Chondrocyte (in vitro differentiated cells): ENCODE data around the gene SDCBP2. TPM values are rescaled to one million over a fixed set of nuclear protein-coding genes. Genes with fewer than 3 reads are reported as not detected.
A peak's percentile ranks its signal among the peaks of the same experiment; 100 is the strongest.

Experiments used
- DNase-seq: peaks from one replicate; pipeline ENCODE4 v3.0.0; 2021; ENCODE audit warnings: mixed read lengths, low spot score
- H3K27ac Mint-ChIP-seq: one replicate; pipeline ENCODE4 v1.8.0; 2021; ENCODE audit warnings: mild to moderate bottlenecking, moderate library complexity, mixed read lengths; ENCODE audit not compliant: unreplicated experiment
- H3K27me3 Mint-ChIP-seq: 2 replicates; pipeline ENCODE4 v1.8.0; 2021; ENCODE audit warnings: low read depth, mixed read lengths
- H3K36me3 Mint-ChIP-seq: 2 replicates; pipeline ENCODE4 v1.8.0; 2021; ENCODE audit warnings: low read depth, mixed read lengths
- H3K4me1 Mint-ChIP-seq: 2 replicates; pipeline ENCODE4 v1.8.0; 2021; ENCODE audit warnings: low read depth, mild to moderate bottlenecking, mixed read lengths
- H3K4me3 Mint-ChIP-seq: one replicate; pipeline ENCODE4 v1.8.0; 2021; ENCODE audit warnings: mild to moderate bottlenecking, moderate library complexity, mixed read lengths; ENCODE audit not compliant: unreplicated experiment
- H3K9me3 Mint-ChIP-seq: 2 replicates; pipeline ENCODE4 v1.8.0; 2021; ENCODE audit warnings: low read depth, mixed read lengths
- total RNA-seq: library from RNA; stranded (reverse); gene quantifications from 3 replicates; pipeline ENCODE4 v1.2.1, GENCODE V29; 2021
- TF ChIP-seq, protein P1 (sequence below): fragments of 200-600 bp; sonication (generic); IDR thresholded peaks from 2 replicates; pipeline ENCODE4 v1.5.0; 2021; ENCODE audit warnings: antibody characterized with exemption, mild to moderate bottlenecking, moderate library complexity

SDCBP2 gene
- total RNA-seq, 1 donor from 2014 or later: 2.3 TPM

DNA sequence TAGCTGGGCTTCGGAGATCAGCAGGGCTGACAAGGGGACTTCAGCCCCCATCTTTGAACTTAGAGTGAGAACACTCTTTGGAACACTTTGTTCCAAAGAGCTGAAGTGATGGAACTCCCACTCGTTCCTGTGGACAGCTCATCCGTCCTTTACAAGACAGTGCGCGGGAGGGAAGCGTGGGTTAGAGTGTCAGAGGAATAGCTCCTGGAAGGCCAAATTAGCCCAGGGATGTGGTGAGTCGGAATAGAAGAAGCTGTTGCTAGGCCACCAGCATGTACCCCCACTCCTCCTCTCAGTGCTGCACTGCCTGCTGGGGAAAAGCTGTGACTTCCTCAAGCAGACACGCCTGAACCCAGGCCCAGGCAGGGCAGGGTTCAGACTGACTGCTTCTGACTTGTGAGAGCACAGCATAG is 1.7 kb downstream of the SDCBP2 start:
- H3K27me3 Mint-ChIP-seq: no peaks in the 10 kb centered on the region
- H3K4me3 Mint-ChIP-seq: peak overlapping the region; percentile 40
- peaks cover 16% of the 10 kb centered on the region for H3K4me1 Mint-ChIP-seq
- peak overlapping the region; percentile 87 for H3K27ac Mint-ChIP-seq
- no peaks in the 10 kb centered on the region for H3K9me3 Mint-ChIP-seq
- TF ChIP-seq, protein P1, sequence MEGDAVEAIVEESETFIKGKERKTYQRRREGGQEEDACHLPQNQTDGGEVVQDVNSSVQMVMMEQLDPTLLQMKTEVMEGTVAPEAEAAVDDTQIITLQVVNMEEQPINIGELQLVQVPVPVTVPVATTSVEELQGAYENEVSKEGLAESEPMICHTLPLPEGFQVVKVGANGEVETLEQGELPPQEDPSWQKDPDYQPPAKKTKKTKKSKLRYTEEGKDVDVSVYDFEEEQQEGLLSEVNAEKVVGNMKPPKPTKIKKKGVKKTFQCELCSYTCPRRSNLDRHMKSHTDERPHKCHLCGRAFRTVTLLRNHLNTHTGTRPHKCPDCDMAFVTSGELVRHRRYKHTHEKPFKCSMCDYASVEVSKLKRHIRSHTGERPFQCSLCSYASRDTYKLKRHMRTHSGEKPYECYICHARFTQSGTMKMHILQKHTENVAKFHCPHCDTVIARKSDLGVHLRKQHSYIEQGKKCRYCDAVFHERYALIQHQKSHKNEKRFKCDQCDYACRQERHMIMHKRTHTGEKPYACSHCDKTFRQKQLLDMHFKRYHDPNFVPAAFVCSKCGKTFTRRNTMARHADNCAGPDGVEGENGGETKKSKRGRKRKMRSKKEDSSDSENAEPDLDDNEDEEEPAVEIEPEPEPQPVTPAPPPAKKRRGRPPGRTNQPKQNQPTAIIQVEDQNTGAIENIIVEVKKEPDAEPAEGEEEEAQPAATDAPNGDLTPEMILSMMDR: no peak
- no peaks in the 10 kb centered on the region for H3K36me3 Mint-ChIP-seq
- no peak for DNase-seq

- TF ChIP-seq, protein P1: no peak
- no peaks in the 10 kb centered on the region for H3K9me3 Mint-ChIP-seq
These were observed 2.7 kb downstream of the SDCBP2 start for GRCh38 chr20:1326031-1326930.

DNA sequence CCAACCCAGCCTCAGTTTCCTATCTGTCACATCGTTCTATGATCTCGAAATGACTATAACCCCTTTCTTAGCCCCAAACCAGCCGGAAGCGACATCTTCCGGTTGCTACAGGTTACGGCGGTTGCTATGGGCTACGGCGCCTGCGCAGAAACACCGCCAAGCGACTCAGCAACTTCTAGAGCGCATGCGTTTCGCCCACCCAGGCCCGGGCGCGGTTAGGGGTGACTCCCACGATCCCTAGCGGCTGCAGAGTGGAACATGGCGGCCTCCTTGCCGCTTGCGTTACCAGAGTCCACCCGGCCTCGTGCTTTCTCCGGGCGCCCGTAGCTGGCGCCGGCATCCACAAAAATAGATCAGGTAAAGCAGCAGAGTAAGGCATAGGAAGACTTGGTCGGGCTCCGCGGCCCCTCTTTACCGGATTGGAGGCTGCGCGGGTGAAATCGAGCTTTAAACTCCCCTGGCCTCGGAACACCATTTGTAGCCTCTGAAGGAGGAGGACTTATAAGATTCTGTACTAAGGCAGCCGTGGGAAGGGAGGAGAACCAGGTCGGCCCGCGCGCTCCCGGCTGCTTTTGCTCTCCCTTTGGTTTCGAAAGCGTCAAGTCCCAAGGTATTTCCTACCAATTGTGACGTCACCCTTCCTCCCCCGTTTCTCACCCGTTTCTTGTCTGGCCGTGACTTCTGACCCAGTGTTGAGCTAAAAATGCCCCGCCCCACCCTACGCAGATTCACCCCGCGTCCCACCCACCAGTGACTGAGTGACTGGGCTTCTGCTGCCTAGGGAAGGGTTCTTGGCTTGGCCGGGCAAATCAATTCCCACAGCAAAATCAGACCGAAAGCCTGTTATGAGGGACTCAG is 3.5 kb downstream of the SDCBP2 start:
- no peak for DNase-seq
- TF ChIP-seq, protein P1: peak; percentile 50
- H3K4me3 Mint-ChIP-seq: no peak overlapping the region
- H3K9me3 Mint-ChIP-seq: no peaks in the 10 kb centered on the region
- peaks cover 16% of the 10 kb centered on the region for H3K4me1 Mint-ChIP-seq
- H3K27me3 Mint-ChIP-seq: no peaks in the 10 kb centered on the region
- no peaks in the 10 kb centered on the region for H3K36me3 Mint-ChIP-seq
- no peak overlapping the region for H3K27ac Mint-ChIP-seq

More at GRCh38 chr20:1326031-1326930, 2.7 kb downstream of the SDCBP2 start:
- Mint-ChIP-seq H3K27me3 (no peaks in the 10 kb centered on the region), H3K27ac (peak overlapping the region; percentile 87), H3K4me3 (no peak overlapping the region), H3K36me3 (no peaks in the 10 kb centered on the region), H3K4me1 (peaks cover 16% of the 10 kb centered on the region)
- no peak for DNase-seq

DNA sequence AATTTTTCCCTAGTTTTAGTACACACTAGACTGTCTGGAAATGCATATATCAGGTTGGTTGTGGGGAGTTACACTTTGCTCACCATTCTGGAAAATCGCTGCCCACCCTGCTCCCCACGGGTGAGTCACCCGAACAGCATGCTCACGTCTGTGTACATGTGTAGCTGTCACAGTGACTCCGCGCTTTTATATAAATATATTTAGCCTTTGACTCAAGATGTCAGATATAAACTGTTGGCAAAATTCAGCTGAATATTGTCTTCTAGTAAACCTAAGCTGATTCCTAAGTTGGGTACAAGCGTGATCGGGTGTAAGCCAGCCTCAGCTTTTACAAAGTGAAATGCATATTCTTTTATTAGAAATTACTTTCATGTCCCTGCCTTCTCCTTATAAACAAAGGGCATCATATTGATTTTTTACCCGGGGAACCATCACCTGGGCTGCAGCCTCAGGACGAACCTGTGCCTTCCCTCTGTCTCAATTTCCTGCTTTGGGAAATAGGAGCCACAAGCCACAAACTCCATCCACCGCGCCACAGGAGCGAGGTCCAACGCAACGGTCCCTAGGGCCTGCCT is 4.3 kb downstream of the SDCBP2 start:
- Mint-ChIP-seq H3K4me3 (no peak overlapping the region), H3K27ac (no peak overlapping the region), H3K27me3 (no peaks in the 10 kb centered on the region), H3K9me3 (no peaks in the 10 kb centered on the region), H3K4me1 (peaks cover 15% of the 10 kb centered on the region), H3K36me3 (no peaks in the 10 kb centered on the region)
- TF ChIP-seq, protein P1: no peak
- no peak for DNase-seq
